Stimulated activated CD8-positive, alpha-beta memory T cell treated with anti-CD3 and anti-CD28 coated beads, Interleukin-15, amount 100 ng/mL, for 4 hours (primary cell): ENCODE data around the gene LDLRAD4.
"Not testable (repeated sequence)": the region's sequence is repeated elsewhere in the genome, so short reads cannot be mapped to it uniquely, and the experiment has no call there.

Experiments
- DNase-seq, 2 donors: peaks; one replicate each; pipeline ENCODE4 v3.0.0-alpha.2; 2020; ENCODE audit warnings: low read depth in 2 of 2

The LDLRAD4 gene

GRCh38 chr18:13485182-13485581 lies 266.6 kb downstream of the LDLRAD4 start:
- no peak for DNase-seq

GRCh38 chr18:13485604-13486003 lies 267.0 kb downstream of the LDLRAD4 start:
- no peak for DNase-seq

GRCh38 chr18:13486284-13486683 lies 267.7 kb downstream of the LDLRAD4 start:
- no peak for DNase-seq

GRCh38 chr18:13486686-13487085 lies 268.1 kb downstream of the LDLRAD4 start:
- no peak for DNase-seq

GRCh38 chr18:13487237-13487636 lies 268.7 kb downstream of the LDLRAD4 start:
- DNase-seq, result no peak

- DNase-seq, result no peak
Measured at GRCh38 chr18:13488281-13488929, 269.8 kb downstream of the LDLRAD4 start.

GRCh38 chr18:13489303-13489702 lies 270.7 kb downstream of the LDLRAD4 start:
- DNase-seq, result not testable (repeated sequence)

DNA sequence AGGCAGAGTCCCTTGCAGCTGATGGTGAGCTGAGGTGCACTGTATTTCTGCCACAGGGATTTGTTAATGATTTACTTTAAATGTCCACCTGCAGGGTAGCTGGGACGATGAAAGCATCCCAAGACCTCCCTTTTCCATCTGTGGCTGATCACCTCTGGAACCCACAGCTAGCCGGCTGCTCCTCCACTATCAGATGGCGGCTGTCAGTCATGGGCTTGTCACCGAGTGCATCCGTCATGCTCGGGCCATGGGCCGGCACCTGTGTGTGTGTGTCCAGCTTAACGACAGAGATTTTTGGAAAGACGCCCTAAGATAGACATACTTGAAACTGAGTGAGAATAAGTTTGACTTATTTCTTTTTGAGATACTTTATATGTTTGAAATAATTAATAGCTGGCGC lies 272.6 kb downstream of the LDLRAD4 start:
- no peak for DNase-seq

- no peak for DNase-seq
Measured at GRCh38 chr18:13492314-13492713, 273.8 kb downstream of the LDLRAD4 start.

DNA sequence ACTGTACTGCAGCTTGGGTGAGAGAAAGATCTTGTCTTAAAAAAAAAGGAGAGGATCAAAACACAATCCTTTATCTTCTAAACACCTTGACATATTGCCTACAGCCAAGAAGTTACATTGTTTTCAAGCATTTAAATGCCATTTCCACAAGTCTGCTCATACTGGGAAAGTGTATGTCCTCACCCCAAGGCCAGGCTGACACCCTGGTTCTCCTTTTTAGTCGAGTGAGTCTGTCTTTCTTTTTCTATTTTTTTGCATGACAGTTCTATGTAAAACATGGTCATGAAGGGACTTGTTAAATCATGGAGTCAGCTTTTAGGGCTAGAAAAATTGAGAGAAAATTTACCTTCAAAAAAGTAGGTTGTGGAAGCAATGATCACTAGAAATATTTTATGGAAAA lies 274.5 kb downstream of the LDLRAD4 start:
- no peak for DNase-seq

- no peak for DNase-seq
Measured at GRCh38 chr18:13493725-13494124, 275.2 kb downstream of the LDLRAD4 start.

DNA sequence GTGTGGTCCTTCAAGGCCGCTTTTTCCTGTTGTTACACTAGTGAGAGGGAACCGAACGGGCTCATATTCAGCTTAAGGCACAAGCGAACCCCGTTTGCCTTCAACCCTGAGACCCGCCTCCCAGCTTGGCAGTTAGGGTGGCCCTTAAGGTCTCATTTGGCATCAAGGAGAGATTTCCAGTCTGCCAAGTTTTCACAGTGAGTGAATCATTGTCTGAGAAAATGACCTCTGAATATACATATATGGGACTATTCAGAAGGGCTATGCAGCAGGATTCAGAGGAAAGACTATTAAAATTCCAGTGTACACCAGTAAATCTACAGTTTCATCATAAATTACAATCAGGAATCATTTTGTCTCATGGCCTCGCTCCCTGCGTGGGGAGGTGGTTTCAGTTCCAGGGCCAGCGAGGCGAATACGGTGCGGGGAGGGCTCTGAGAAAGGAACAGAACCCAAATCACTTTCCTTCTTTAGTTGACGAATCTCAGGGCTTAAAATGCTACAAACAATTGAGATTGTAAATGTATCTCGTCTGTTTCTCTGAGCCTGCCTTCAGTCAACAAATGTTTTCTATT lies 276.4 kb downstream of the LDLRAD4 start:
- no peak for DNase-seq

- DNase-seq, result no peak
Measured at GRCh38 chr18:13495961-13496360, 277.4 kb downstream of the LDLRAD4 start.

DNA sequence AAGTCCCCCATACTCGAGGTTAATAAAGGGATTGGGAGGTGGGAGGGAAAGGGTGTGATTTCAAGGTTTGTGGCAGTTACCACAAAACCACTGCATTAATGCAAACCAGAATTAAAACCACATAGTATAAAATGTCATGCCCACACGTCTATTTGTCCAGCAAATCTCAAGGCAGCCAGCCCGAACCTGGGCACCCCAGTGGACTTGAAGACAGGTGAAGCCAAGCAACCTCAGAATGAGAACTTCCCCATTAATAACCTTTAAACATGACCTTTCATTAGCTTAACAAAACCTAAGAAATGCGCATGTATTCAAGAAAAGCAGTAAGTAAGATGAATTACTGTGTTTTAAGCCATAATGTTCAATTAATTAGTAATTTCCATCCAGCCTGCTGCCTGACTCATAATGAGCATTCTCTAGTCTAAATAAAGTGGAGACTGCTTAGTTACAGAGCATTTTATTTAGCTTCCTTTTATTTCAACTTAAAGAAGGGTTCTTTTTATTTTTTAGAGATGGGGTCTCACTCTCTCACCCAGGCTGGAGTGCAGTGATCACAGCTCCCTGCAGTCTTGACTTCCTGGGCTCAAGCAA lies 278.2 kb downstream of the LDLRAD4 start:
- DNase-seq, result no peak

- no peak for DNase-seq
Measured at GRCh38 chr18:13499803-13500202, 281.2 kb downstream of the LDLRAD4 start.

GRCh38 chr18:13500227-13500865 lies 281.8 kb downstream of the LDLRAD4 start:
- DNase-seq, result no peak

- DNase-seq, result no peak
Measured at GRCh38 chr18:13500869-13501542, 282.4 kb downstream of the LDLRAD4 start.

DNA sequence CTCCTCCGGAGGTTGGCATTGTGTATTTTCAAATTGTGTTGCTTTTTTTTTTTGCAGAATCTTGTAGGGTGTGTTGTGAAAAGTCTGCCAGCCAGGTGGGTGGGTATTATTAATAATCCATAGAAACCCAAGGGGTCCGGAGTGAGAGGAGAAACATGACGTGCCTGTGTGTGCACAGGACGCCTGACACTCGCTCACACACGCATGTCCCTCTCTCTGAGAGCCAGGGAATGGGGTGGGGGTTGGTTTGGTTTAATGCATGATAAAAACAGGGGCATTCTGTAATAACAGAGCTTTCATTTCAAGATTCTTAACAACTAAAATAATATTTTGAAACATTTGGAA lies 283.0 kb downstream of the LDLRAD4 start:
- no peak for DNase-seq

GRCh38 chr18:13501891-13502290 lies 283.3 kb downstream of the LDLRAD4 start:
- no peak for DNase-seq

DNA sequence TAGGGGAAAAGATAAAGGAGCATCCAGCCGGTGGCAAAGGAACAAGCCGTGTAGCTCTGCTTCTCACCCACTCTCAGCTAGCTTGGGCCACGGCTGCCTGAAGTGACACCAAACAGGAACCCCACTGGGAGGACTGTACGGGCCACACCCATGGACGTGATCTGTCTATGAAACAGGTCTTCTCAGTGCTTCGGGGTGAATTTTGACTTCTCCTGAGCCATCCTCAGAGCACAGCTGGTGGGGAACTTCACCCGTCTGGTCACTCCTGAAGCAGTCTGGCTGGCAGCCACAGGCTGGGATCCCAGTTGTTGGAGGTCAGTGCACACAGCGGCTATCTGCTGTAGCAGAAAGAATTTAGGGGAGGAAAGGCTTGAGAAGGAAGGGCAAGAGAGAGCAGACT lies 284.0 kb downstream of the LDLRAD4 start:
- no peak for DNase-seq

GRCh38 chr18:13503836-13504235 lies 285.3 kb downstream of the LDLRAD4 start:
- no peak for DNase-seq

- DNase-seq, result no peak
Measured at GRCh38 chr18:13505780-13506345, 287.3 kb downstream of the LDLRAD4 start.
